Stimulated activated CD4-positive, alpha-beta T cell treated with anti-CD3 and anti-CD28 coated beads, Interleukin-1b, Interleukin-23, amount 100 ng/mL, for 24 hours (primary cell): ENCODE results near the gene DPP4.

Experiments
- DNase-seq, 4 experiments: peaks; one replicate each; pipeline ENCODE4 v3.0.0-alpha.2; 2020; ENCODE audit warnings: low read depth in 4 of 4, low spot score in 1 of 4

Gene DPP4

DNA sequence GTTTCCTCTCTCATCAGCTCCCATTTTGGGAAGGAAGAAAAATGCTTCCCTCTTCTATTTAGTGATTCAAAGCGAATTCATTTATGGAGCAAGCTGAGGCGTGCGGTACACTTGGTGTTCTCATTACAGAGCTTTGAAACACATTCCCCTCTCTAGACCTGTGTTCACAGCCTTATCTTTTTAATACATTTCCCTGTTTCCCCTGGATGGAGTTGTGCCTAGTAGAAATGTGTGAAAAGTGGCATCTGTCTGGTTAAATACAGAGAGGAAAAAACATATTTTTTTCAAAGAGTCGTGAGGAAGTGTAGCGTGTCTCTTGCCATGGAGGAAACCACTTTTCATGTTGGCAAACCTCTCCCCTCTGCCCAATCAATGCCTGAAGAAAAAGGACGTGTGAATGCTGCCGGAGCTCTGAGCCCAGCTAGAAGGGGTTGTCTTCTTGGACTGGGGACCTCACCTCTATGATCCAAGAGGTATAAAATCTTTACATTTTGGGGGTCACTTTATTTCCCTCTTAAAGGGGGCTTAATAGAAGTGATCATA lies 52.4 kb downstream of the DPP4 start:
- DNase-seq, result no peak

DNA sequence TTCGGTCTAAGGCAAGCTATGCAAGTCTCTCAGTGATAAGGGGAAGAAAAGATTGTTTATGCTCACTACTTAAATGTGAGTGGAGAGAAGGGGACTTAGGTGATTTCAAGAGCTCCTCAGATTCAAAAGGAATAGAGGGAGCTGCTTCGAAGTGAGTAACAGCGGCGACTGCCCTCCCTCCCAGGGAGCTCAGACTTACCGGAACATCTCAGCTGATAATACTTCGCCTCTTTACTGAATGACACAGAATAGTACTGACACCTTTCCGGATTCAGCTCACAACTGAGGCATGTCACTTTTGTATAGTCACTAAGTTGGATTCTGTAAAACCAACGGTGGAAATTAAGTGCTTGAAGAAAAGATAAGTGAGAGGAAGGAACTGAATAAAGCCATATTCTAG lies 55.5 kb downstream of the DPP4 start:
- DNase-seq, result no peak

DNA sequence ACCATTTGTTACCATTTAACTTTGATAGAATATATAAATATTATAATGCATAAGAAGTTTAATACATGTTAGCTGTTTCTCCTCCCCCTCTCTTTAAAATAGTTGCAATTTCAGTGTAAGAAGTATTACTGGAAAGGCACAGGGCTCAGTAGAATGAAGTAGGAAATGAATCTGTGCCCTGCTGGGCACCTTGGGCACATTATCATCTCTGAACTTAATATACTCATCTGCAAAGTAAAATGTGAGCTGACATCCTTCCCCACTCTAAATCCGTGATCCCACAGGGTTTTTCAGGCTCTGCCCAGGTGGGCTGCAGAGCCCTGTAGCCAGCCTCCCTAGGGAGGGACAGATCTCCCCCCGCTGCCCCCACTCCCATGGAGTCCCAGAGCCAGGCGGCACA lies 56.8 kb downstream of the DPP4 start:
- no peak for DNase-seq

DNA sequence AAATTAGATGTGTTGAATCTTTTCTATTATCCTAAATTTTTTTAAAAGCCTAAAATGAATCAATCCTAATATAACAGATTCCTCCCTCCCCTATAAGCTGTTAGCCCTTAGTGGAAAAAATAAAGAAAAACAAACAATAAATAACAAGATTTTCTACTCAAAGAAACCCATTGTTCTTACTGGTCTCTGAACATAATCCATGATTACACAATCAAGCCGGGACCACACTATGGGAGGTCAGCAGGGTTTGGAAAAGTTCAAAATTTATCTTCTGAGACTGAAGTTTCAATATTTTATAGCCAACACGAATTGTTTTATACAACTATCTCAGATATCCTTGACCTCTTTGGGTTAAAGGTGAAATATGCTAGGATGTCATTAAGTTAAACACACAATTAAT lies 57.9 kb downstream of the DPP4 start:
- no peak for DNase-seq

DNA sequence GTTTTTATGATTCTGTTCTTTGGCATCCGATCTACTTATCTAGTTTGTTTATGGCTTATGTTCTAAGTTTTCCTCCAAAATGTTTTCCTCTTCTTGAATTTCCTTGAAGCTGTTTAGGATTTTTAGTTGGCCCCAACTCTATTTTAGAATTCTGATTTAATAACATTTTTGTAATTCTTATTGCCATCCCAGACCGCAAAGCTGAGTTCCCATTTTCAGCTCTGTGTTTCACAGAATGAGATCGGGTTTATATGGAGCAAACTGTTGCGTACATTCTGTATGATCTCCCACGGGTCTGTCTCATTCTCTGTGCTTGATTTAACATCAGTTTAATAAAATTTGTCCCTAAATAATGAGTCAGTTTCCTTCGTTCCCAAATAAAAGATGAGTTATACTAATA lies 59.3 kb downstream of the DPP4 start:
- DNase-seq, result no peak

DNA sequence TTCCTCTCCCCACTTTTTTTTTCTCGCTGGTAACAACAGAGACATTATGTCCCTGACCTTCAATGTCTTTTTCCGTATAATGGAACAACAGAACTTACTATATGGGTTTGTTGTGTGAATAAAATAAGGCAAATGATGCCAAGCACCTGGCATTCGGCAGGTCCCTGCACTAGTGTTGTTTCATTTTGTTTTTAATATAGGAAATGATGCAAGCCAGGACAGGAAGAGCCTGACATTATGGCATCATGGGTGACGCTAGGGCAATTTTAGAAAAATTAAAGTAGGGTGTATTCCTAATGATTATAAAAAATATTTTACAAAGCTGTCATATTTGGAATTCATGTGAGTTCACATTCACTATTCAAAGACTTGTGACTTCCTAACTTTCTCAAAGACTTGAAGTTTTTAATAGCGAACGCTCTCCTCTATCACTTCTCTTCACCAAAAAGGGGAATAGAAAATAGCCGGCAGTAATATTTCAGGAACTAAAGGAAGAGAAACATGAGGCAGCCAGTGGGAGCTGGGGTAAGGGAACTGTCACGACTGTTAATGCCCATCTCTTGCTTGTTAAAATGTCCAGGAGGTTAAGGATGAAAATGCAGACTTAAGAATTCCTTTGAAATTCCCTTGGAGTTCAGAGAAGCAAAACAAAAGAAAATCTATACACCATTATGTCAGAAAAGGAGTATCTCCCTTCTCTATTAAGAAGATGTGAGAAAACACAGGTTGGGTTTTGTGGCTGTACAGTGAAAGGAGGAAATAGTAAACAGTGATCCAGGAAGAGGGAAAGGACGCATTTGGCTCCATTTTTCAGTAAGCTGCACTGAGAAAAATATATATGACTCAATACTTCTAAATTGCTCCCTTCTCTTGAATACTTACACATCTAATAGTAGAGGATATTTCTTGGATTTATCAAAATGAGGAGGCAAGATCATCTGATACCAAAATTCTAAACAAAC lies 60.2 kb downstream of the DPP4 start:
- no peak for DNase-seq

- DNase-seq, result no peak
These were observed 61.4 kb downstream of the DPP4 start for GRCh38 chr2:162012565-162013058.

- no peak for DNase-seq
These were observed 62.1 kb downstream of the DPP4 start for GRCh38 chr2:162011706-162012564.

DNA sequence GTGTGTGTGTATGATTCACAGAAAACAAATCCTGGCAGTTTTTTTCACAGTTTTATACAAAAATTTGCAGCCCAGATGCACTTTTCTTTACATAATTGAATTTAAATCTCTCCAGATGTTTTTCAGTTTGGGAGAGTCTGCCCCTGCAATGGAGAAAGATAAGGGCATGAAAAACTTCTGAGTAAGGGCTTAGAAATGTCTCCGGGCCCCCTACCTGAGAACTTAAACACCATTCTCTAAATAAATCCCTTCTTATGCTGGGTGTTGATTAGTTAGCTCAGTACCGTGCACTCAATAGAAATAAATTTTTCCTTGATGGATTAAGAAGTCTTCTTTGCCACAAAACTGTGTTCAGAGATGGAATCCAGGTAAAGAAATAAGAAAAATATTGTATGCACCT lies 64.5 kb downstream of the DPP4 start:
- DNase-seq, result no peak

GRCh38 chr2:162007447-162008040 lies 66.5 kb downstream of the DPP4 start:
- DNase-seq, result no peak

GRCh38 chr2:162006337-162006736 lies 67.7 kb downstream of the DPP4 start:
- DNase-seq, result no peak

DNA sequence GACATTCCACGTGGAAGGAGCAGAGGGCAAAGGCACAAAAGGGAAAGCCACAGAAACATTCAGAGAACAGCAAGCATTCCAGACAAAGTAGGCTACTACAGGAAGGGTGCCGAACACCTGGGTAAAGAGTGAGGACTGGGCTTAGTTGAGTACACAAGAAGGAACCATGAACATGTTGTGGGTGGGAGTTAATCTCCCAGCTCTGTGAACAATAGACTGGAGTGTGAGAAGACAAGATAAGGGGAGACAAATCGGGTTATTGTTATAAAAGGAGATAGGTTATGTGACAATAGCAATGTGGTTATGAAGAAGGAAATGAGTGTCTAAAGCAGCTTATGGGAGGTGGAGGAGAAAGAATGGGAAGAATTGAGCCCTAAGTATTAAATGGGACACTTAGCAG lies 70.0 kb downstream of the DPP4 start:
- no peak for DNase-seq

DNA sequence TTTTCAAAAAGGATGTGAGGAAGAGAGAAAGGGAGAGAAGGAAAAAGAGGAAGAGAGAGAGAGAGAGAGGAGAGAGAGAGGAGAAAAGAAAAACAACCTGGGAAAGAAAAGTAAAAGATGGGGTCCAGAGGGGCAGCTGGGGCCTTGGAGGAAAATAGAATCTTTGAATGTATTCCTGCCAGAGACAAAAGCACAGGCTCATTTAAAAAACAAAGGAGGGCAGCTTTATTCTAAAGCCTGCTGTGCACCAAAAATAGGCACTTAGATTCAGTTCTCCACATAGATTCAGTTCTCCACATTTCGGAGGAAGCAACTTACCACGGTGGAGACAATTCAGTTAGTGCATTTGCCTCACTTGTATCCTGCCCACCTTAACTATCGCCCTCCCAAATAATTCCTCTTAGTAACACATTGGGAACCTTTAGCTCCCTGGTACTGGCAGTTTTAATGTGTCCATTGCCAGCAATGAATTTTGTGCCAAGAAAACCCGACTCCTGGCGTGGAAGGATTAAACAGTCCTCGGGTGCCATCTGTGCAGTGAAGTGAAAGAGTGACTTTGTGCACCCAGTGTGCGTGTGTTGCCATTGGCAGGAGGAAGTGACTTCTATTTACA lies 71.3 kb downstream of the DPP4 start:
- DNase-seq, result no peak

GRCh38 chr2:162000431-162000830 lies 73.6 kb downstream of the DPP4 start:
- DNase-seq, result no peak

DNA sequence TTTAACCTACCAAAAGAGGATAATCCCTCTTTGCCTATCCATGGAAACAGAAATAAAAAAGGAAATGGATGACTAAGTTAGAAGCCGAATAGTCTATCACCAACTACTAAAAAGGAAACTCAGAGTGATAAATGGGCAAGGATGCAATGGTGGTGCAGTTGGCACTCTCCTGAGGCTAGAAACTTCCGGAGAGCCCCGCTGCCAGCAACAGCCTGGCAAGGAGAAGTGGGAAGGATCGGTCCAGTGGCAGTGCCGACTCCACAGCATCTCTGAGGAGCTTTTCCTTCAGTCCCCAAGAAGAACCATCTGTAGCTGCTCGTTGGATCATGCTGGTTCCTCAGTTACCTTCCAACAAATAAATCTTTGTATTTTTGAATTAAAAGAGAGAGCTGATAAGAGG lies 74.7 kb downstream of the DPP4 start:
- no peak for DNase-seq

- no peak for DNase-seq
These were observed 75.2 kb downstream of the DPP4 start for GRCh38 chr2:161998857-161999256.

- DNase-seq, result no peak
These were observed 76.0 kb downstream of the DPP4 start for GRCh38 chr2:161997916-161998471.

GRCh38 chr2:161995553-161996016 lies 78.4 kb downstream of the DPP4 start:
- DNase-seq, result no peak

- DNase-seq, result no peak
These were observed 79.1 kb downstream of the DPP4 start for GRCh38 chr2:161994761-161995520.

GRCh38 chr2:161992531-161992930 lies 81.5 kb downstream of the DPP4 start:
- DNase-seq, result peak in 3 of 4 experiments; percentile 4 to 24 (median 19)
